ENCODE results near the gene CCDC91. TPM values are rescaled to one million over a fixed set of nuclear protein-coding genes. Genes with fewer than 3 reads are reported as not detected.

The CCDC91 gene
- total and polyA plus RNA-seq, 9 of the 15 experiments (the other 6 are each of a cell fraction or from before 2014, with no cell fraction given) = 10.1 to 31.1 (median 26.3) TPM

- 0 out of 2 replicates have a peak, but pooled peaks have one; percentile 13 for TF ChIP-seq ETV1 (tag; conservative IDR thresholded peaks at IDR 0.05; ENCODE audit: low read depth)
- TF ChIP-seq RB1 (IDR thresholded peaks at IDR 0.05; ENCODE audit: low read depth) = peak; percentile 46; the same call in 1 of the 2 replicates
- TF ChIP-seq MXD1 (CRISPR knock-in tag; IDR thresholded peaks at IDR 0.05; ENCODE audit: borderline replicate concordance, poor library complexity, severe bottlenecking) = no peak
- TF ChIP-seq SMC3 (conservative IDR thresholded peaks at IDR 0.05; ENCODE audit: insufficient read depth, low read depth, low read length) = peak; percentile 79
- peak; percentile 56; the same call in 1 of the 2 replicates for TF ChIP-seq CHAMP1 (IDR thresholded peaks at IDR 0.05)
- TF ChIP-seq NCOA6 (IDR thresholded peaks at IDR 0.05) = 0 out of 2 replicates have a peak, but pooled peaks have one; percentile 13
- no peak for TF ChIP-seq FIP1L1 (IDR thresholded peaks at IDR 0.05; ENCODE audit: low read depth, low read length, poor library complexity, severe bottlenecking)
- TF ChIP-seq TBL1XR1 (IDR thresholded peaks at IDR 0.05; ENCODE audit: low read length in 2 of 2) = 0 out of 4 replicates have a peak, but pooled peaks of 1 of the 2 experiments have one; percentile 45
- no peak for TF ChIP-seq ETV5 (CRISPR knock-in tag; IDR thresholded peaks at IDR 0.05; ENCODE audit: low read depth)
- no peak for TF ChIP-seq CUX1 (CRISPR knock-in tag; IDR thresholded peaks at IDR 0.05)
- TF ChIP-seq ZBTB49 (CRISPR knock-in tag; IDR thresholded peaks at IDR 0.05; ENCODE audit: borderline replicate concordance) = no peak
- TF ChIP-seq CC2D1A (IDR thresholded peaks at IDR 0.05) = peak; percentile 64; the same call in 1 of the 2 replicates
- no peak for TF ChIP-seq ZKSCAN3 (CRISPR knock-in tag; IDR thresholded peaks at IDR 0.05)
These were observed 17.7 kb upstream of the CCDC91 start (continued) for GRCh38 chr12:28172434-28173030.
